COLO668 (cell line): ENCODE measurements around the gene C9orf78.
A peak's percentile ranks its signal among the peaks of the same experiment; 100 is the strongest.

Experiments
- DNase-seq: peaks from one replicate; lab custom pipeline; 2025; ENCODE audit not compliant: unreplicated experiment; lab: John Stamatoyannopoulos, UW

C9orf78 gene

GRCh38 chr9:129845373-129845772 is 10.3 kb upstream of the C9orf78 start:
- DNase-seq: no peak

- no peak for DNase-seq
These were observed 6.0 kb upstream of the C9orf78 start for GRCh38 chr9:129841071-129841470.

DNA sequence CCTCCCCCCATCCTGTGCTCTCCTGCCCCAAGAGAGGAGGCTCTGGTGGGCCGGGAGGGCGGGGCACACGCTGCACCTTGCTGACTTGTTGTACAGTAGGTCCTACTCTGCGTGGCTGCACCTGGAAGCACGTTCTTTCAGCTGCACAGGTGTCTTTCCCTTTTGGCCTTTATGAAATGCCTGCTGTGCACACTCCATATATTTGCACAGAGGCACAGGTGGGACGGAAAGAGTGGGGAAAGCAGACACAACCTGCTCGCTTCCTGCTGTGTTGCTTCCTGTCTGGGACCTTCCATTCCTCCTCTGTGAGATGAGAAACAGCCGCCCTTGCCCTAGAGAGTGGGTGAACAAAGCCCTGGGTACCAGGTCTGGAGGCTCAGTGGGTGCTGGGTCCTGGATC is 5.0 kb upstream of the C9orf78 start:
- DNase-seq: peak; percentile 88

DNA sequence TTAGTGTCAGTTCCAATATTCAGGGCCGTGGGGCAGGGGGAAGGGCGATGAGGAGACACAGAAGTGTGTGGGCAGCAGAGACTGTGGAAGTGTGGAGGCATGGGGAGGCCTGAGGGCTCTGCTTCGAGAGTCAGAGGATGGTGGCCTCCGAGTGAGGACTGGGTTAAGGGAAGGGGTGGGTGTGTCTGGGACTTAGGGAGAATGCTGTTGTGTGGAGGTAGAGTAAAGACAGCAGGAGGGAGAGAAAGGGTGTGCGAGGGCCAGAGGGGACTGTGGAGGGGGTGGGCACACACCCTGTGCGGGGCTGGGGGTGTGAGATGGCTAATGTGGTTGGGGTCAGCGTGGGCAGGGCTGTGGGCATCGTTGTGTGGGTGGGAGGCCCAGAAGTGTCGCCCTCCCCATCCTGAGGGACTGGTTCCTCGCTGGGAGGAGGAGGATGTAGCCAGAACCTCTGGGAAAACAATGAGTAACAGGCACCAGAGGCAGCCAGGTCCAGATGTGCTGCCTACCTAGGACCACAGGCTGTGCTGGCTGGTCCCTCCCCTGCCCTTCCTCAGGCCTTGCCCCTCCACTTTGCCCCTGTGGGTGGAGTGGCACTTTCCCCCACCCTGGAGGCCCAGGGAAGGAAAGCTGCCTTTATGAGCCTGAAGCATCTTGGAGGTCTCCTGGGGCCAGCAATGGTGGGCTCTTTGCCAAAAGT is 4.4 kb upstream of the C9orf78 start:
- peak; percentile 81 for DNase-seq

- no peak for DNase-seq
These were observed 3.7 kb upstream of the C9orf78 start for GRCh38 chr9:129838707-129839259.

DNA sequence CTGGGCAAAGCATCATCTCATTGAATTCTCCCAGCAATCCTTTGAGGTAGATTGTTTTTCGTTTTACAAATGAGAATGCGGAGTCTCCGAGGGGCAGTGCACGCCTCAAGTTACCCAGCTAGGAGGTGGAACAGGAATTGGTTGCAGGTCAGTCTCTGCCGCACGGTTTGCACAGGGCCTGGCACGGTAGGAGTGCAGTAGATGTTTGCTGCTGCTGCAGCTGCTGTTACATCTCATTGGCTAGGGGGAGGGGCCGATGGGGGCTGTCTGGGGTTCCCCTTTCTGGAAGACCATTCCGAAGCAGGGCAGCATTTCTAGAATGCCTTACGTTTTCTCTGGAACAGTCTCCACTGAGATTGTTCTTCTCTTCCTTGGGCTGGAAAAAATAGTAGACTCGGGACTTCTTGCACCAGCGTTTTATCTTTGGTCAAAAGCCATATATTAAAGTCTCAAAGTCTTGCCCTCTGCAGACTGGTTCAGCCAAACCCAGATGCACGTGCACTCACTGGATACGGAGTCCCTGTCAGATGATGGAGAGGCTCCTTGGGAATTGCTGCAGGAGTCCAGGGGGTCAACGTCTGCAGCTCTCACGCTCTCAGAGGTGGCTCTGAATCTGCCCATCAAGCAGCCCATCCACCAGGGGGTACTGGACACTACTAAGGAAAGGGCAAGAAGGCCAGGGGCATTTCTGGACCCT is 1.4 kb upstream of the C9orf78 start:
- peak; percentile 30 for DNase-seq

DNA sequence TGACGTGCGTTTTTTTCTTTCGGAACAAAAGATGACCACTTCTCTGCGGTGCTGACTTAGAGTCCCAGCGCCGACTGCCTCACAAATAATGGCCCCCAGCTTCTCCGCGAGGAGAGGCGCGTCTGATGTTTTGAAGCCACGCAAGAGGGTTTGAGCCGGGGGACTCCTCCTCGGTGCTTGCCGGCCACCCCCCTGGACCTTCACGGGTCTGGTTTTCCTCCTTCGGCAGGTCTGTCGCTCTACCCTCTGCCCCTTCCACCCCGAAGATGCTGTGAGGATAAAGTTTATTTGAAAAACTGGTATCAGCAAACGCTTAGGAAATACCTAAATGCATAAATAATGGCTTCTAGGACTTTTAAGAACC is 767 bp upstream of the C9orf78 start:
- DNase-seq: peak; percentile 25

DNA sequence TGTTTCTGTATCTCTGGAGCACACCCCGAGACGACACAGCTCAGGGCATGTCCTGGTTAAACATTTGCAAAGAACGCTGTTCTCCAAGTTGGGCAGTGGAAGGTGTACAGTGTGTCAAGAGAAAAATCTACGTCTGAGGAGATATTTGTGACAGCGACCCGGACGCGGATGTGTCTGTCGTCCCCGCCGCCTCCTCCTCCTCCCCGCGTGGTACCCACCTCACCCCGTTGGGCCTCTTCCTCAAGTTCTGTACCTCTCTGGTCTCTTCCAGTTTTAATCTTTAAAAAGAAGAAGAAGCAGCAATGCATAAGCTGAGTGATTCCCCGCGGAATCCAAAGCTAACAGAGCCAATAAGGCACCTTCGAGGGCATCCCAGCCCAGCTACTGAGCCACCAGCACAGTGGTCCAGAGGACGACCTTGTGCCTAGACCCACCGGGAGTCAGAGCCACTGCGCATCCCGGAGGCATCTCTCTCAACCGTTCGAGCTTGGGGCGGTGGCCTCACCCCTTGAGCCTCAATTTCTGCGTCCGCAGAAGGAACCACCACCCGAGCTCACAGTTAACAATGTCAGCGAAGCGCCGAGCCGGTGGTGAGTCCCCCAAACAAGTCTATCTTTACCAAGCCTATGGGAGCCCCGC is 467 bp downstream of the C9orf78 start:
- no peak for DNase-seq

DNA sequence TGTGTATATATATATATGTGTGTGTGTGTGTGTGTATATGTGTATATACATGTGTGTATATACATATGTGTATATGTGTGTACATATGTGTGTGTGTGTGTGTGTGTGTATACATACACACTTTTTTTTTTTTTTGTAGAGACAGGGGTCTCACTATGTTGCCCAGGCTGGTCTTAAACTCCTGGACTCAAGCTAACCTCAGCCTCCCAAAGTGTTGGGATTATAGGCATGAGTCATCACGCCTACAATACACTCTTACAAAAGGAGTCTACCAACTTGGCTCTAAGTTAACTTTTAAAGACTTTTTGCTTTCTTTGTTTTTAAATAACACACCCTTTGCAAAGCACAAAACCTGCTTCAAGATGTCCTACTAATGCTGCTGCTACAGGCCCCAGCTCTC is 2.1 kb downstream of the C9orf78 start:
- no peak for DNase-seq

DNA sequence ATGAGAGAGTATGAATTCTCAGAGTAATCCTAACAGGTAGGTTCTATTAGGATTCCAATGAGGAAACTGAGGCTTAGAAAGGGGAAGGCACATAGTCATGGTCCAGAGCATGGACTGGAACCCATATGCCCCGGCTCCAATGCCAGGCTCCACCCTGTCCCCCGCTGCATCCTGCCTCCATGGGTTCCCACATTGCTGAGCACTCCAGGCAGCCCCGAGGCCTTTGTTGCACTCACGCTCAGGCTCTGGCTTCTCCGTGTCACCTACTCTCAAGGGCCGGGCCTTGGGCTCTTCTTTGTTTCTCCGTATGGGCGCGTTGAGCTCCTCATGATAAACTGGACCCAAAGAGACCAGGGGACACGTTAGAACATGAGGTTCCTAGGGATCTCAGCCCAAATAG is 6.1 kb downstream of the C9orf78 start:
- no peak for DNase-seq

- DNase-seq: no peak
These were observed 7.0 kb downstream of the C9orf78 start for GRCh38 chr9:129828051-129828450.

DNA sequence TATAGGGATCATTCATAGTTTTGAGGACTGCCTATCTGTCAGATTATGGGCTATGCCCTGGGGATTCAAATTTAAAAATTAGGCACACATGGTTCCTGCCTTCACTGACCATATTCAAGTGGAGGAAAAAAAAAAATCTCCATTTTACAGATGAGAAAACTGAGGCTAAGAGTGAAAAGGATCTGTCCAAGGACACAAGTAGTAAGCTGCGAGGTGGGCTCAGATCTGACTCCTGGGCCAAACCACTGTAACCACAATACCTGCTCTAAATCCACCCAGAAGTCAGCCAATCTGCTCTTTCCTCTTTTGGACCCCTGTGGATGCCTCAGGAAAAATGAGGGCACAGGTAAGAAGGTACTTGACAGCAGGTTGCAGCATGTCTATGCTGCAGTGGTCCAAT is 8.3 kb downstream of the C9orf78 start:
- DNase-seq: no peak

DNA sequence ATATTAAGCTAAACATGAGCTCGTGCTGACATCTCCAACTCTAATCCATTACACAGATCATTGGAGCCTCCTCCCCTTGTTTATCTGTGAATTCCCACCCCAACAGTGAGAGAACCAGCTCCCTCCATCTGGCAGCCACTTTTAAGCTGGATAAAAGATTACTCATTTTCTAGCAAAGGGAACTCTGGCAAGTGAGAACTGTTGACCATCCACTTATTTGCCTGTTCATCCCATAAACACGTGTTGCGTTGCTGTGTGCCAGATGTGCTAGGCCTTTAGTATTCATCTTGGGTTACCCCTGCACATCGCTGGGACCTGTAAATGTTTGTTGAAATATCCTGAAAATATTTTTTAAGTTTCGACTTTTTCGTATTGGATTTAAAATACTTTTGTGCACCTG is 8.7 kb downstream of the C9orf78 start:
- no peak for DNase-seq

DNA sequence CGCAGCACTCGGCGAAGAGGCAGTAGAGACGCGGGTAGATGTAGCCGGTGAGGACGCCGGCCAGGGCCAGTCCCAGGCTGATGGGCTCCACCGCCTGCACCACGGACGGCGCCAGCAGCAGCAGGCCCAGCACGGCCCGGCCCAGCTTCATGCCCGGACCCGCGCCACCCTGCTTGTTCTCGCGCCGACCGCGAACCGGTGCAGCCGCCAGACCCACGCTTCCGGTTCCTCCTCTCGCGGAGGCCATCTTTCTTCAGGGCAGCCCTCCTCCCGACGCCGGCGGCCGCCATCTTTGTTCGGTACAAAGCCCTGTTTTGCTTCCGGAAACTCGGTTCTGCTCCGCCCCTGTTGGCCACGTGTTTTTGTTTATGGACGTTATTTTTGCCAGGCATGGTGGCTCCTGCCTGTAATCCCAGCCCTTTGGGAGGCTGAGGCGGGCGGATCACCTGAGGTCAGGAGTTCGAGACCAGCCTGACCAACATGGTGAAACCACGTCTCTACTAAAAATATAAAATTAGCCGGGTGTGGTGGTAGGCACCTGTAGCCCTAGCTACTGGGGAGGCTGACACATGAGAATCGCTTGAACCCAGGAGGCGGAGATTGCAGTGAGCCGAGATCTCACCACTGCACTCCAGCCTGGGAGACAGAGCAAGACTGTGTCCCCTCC is 11.0 kb downstream of the C9orf78 start, which contains the start of gene TOR1A:
TOR1A (minus strand) TSS at position 202 of the 667 bp plus-strand sequence; CDS start at position 151, 51 bp downstream.
- DNase-seq: peak; percentile 94

DNA sequence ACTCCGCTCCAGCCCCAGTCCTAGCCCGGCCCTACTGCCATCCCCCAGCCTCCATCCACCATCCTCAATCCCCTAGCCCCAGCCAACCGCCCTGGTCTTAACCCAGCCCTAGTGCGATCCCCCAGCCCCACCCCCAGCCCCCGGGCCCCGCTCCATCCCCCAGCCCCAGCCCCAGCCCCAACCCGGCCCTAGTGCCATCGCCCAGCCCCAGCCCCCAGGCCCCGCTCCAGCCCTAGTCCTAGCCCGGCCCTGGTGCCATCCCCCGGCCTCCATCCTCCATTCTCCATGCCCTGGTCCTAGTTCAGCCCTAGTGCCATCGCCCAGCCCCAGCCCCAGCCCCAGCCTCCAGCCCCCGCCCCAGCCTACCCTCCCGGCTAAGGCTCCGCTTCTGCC is 11.5 kb downstream of the C9orf78 start:
- DNase-seq: no peak

DNA sequence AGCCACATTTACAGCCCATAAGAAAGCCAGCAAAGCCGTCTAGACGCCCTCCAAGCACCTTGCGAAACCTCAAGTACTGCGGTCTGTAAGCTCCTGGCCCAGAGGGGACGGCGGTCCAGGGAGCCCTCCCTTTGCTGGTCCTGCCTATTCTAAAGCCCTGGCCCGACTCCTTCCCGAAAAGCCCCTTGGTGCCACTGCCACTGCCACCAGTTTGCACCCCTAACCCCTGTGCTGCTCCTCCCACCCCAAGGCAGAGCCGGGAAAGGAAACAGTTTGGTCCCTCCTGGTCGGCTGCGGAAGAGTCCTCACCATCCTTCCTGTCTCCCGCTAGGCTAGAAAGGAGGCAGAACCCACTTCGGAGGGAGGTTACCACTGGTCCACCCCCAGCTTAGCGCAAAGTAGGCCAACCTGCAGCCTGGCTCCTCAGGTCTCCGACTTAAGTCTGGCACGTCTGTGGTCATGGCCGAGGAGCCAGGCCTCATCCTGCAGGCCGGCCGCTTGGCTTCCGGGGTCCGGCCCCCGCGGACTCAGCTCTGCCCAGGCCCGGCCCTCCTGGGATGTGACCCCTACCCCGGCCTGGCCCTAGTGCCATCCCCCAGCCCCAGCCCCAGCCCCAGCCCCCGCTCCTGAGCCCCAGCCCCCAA is 12.1 kb downstream of the C9orf78 start:
- peak; percentile 12 for DNase-seq

DNA sequence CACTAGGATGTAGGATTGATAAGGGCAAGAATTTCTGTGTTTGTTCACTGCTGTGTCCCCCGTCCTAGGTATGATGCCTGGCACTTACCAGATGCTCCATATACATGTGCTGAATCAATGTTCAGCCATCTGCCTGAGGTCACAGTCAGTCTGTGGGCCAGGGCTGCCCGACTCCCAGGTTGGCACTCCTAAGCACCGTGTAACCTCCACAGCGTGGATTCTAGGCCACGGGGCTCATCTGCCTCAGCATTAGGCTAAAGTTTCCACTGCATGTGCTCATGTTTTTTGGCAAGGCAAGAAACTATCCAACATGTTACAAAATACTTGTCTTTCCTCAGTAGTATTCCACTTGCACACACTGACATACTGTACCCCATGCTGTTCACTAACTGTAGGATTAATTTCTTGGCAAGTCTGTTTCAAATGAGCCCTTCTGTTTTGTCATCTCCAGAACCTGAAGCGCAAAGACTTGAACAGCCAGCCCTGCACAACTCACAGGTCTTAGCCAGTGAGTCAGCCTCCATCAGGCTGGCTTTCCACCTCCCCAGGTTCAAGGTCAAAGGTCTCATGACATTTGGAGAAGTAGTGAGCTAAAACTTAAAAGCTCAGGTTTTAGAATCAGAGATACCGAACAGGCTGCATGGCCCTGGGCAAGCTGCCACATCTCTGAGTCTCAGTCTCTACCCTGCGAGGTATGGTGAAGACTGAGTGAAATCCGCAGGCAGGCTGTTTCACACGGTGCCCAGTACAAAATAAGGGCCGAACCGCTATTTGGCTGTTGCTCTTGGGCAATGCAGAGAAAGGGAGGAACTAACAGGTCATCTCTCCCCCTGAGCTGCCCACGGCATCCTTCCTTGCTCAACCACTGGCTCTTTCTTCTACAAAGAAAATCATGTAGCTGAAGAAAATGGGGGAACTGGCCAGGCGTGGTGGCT is 18.3 kb downstream of the C9orf78 start:
- DNase-seq: no peak

DNA sequence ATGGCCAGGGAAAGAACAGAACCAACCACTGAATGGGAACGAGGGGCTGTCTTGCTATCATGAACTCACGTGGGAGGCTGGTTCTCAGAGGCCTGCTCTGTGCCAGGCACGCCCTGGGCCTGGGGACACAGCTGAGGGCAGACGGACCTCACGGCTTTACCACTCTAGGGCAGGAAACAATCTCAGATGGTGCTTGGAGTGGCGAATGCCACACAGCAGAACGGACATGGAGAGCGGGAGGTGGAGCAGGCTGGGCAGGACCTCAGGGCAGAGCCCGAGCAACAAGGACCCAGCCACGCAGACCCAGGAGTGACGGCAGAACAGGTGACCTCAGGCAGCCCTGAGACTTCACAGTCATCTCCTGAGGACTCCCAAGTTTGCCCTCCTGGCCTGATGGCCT is 19.8 kb downstream of the C9orf78 start:
- DNase-seq: no peak

DNA sequence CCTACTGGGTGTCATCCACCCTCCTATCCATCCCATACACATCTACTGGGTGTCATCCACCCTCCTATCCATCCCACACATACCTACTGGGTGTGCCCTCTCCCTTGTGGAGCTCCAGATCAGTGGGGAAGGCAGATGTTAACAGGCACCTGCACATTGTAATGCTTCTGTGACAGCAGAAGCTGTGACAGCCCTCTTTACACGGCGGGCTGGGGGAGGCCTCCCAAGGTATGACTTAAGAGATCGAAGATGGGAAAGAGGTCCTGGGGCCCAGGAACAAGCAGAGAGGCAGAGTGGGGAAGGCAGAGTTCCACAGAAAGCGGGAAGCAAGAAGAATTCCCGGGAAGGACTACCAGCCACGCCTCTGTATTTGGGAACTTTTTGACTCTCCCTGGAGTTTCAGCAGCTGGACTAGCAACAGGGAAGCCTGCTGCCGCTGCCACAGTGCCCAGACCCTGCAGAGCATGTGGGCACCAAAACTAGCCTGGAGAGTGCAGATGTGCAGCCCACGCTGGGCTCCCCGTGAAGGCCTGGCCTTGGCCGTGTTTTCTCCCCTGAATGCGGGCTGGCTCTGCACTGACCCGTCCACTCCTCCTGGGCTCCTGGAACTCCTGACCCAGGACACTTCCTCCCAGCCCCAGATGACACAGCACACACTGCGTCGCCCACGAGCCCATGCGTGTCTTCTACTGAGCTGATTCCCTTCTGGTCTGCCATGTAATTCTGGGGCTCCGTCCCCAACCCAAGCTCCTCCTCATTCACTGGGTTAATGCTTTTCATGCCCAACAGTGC is 20.4 kb downstream of the C9orf78 start:
- DNase-seq: no peak
